GM18909 (cell line): ENCODE results near the gene SYNE2.

ENCODE experiments used
- ATAC-seq: cut with Tn5 transposase; IDR thresholded peaks from one replicate; pipeline ENCODE4 v1.9.1; 2021; ENCODE audit warnings: mild to moderate bottlenecking; ENCODE audit not compliant: unreplicated experiment, poor library complexity

Gene SYNE2

DNA sequence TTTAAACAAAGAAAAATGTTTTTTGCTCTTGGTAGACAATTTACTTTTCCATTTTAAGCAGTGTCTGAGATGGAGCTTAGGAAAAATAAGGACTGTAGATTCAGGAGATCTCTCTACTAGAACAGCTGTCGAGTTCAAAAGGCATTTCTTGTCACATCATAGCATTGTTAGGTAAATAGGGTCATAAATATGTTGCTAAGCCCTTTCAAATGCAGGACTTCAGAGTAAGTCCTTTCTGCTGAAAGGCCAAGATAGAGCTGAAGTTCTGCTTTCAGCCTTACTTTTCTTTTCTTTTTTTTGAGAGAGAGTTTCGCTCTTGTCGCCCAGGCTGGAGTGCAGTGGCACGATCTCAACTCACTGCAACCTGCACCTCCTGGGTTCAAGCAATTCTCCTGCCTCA lies 98.2 kb downstream of the SYNE2 start:
- no peak for ATAC-seq

DNA sequence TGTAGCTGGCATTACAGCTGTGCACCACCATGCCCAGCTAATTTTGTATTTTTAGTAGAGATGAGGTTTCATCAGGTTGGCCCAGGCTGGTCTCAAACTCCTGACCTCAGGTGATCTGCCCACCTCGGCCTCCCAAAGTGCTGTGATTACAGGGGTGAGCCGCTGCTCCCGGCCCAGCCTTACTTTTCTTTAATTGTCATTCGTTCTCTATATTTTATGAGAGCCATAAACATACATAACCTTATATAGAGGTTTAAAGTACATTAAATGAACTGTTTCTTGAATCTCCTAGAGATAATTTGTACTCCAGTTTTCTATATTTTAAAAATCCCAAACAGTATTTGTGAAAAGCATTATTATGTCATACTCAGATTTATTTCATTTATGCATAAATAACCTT lies 98.6 kb downstream of the SYNE2 start:
- no peak for ATAC-seq

DNA sequence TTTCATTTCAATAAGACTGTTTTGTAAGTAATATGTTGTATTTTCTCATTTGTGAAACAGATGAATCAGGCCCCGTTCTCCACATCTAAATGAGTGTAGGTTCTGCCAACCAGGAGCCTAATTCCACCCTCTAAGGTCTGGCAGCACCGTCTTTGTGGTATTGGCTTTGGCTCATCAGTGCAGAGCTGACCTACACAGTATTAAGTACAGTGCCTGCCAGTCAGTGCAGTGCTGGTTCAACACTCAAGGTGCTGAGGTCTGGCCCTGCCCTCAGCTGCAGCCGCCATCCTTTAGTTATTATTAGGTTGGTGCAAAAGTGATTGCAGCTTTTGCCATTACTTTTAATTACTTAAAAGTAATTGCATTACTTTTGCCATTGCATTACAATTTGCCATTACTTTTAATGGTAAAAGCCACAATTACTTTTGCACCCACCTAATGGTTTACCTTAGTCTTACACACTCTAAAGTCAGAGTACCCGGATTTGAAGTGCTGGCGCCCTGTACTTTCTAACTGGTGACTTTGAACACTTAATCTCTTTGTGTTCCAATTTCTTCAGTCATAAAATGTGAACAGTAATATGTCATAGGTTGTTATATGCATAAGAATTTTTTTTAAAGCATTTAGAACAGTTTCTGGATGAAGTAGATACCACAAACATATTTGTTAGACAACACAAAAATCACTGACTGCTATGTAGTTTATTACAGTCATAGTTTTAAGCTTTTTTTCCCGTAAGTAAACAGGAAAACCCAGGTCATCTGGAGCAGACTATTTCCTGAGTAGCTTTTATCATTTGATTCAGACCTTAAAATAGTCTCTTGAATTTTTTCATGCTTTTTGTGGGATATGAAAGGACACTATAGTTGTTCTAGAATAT lies 99.5 kb downstream of the SYNE2 start:
- no peak for ATAC-seq

DNA sequence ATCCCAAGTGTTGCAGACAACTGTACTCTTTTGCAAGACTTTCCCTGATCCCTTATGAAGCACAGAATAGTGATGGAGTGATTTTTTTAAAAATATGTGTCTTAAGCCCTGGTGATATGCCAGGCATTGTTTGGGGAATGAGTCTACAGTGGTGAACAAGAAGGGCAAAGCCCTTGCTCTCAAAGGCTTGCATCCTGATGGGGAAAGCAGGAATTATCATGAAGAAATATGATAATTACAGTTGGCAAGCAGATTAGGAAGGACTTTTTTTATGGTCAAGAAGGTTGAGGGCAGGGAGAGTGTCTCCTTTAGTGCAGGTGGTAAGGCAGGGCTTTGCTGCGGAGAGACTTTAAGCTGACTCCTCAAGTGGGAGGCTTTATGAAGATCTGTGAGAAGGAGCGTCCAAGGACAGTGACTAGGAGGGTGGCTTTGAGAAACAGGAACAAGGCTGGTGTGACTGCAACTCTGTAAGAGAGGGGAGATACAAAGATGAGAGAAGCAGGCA lies 100.2 kb downstream of the SYNE2 start:
- ATAC-seq, result no peak

DNA sequence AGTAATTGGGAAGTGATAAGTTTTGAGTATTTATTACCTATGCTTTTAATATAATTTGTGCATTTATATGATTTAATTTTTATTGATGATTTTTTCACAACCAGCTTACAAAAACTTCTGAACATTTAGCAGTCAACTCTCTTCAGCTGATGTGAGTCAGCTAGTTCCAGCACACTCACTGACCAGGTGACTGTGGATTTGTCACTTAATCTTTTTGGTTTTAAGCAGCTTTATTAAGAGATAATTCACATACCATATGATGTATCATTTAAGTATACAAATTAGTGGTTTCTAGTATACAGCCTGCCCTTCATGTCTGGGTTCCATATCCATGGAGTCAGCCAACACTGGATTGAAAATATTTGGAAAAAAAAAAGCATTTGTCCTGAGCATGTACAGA lies 103.5 kb downstream of the SYNE2 start:
- ATAC-seq, result no peak

DNA sequence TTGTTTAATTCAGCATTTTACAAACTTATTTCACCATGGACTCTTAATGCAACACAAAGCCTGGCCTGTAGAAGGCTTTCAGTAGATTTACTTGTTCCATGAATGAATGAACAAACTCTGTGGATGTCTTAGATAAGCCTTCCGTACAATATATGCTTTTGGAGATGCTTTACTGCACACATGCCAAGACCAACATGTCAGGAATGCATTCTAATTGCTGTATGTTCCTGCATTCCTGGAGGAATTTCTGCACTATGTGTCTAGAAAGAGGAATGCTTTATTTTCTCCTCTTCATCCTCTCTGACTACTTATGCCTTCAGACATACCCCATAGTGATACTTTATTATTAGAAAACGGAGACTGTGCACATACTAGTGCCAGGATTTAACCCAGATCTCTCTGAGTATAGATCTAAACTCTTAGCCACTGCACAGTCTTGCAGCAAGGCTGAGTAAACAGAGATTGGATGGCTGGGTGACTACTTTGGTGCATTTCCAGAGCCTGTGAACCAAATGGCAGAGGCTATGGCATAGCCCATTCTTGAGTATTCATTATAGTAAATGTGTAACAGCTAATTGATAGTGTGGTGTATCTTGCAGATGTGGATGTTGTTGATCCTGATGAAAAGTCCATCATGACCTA lies 108.2 kb downstream of the SYNE2 start:
- ATAC-seq, result no peak

DNA sequence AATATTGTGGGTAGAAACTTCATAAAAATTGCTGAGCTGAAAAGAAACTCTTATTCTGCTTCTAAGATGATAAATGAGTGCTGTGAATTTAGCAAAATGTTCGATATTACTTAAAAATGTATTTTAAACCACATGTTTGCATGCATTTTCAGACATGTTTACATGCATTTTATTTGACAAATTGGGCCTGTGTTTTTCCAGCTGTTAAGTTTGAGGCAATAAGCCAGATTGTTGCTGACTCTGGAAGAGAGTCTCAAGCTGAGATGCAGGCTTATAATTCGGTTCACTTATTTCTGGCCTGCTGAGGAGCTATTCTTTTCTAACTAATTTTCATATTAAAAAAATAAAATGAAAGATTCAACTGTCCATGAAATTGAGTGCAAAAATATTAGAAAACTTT lies 110.1 kb downstream of the SYNE2 start:
- no peak for ATAC-seq

DNA sequence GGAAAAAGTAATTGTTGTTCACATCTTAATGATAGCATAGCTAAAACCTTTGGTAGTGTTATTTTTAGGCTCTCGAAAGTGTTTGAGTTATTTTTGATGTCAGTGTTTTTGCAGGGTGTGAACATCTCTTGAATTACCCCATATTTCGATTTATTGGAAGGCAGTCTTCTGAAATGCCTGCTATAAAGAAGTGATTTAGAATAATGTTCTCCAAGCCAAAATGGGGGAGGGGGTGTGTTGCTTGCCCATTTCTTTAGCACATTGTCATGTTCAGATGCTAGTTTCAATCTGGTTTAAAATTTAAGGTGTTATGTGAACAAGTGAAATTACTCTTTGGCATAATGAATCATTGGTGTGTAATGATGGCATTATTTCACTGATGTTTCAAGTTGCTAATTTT lies 110.6 kb downstream of the SYNE2 start:
- no peak for ATAC-seq

DNA sequence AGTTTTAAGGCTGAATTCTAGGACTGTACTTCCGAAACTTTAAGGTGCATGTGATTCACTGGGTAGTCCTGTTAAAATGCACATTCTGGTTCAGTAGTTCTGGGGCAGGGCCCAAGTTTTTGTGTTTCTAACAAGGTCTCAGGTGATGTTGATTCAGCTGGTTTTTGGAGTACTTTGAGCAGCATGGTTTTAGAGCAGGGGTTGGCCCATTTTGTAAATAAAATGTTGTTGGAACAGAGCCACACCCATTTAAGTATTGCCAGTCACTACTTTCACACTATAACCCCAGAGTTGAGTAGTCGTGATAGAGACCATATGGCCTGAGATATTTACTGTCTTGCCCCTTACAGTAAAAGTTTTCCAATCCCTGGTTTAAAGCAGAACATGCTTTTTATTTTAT lies 111.3 kb downstream of the SYNE2 start:
- no peak for ATAC-seq

DNA sequence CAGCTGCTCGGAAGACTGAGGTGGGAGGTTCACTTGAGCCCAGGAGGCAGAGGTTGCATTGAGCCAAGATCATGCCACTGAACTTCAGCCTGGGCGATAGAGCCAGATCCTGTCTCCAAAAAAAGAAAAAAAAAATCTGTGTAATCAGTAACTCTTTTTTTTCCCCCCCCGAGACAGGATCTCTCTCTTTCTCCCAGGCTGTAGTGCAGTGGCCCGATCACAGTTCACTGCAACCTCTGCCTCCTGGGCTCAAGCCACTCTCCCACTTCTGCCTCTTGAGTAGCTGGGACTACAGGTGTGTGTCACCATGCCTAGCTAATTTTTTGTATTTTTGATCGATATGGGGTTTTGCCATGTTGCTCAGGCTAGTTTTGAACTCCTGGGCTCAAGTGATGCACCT lies 113.6 kb downstream of the SYNE2 start:
- ATAC-seq, result no peak

DNA sequence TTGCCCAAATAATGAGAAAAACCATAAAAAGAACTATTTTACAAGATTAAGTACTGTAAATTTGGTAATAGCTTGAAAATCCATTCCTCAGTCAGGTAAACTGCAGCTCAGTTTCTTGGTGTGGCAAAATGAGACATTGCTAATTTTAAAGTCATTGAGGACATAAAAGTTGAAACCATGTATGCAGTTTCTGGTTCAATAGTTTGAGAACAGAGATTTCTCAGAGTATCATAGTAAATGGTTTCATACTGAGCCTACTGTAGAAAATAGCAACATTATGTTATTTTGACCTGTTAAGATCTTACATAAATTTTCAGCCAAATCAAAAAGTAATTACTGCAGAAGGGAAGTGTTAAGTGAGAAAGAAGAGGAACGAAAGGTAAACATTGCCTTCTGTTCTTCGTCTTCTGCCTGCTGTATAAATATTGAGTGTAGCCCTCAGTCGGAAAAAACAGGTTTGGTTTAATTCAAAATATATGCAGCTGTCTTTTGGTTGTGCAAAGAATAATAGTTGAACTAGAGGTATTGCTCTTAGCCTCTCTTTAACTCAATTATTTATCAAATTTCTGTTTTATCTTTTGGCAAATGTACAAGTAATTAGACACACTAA lies 119.6 kb downstream of the SYNE2 start:
- no peak for ATAC-seq

DNA sequence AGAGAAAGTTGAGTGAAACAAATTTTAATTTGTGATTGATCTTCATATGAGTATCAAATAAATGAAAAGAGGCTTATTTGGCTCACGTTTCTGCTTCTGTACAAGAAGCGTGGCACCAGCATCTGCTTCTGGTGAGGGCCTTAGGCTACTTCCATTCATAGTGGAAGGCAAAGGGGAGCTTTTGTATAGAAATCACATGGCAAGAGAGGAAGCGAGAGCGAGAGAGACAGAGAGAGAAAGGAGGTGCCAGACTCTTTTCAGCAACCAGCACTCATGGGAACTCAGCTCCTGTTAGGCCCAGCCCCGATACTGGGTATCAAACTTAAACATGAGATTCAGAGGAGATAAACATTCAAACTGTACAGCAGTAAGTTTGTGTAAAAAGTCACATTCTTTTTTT lies 121.4 kb downstream of the SYNE2 start:
- no peak for ATAC-seq

DNA sequence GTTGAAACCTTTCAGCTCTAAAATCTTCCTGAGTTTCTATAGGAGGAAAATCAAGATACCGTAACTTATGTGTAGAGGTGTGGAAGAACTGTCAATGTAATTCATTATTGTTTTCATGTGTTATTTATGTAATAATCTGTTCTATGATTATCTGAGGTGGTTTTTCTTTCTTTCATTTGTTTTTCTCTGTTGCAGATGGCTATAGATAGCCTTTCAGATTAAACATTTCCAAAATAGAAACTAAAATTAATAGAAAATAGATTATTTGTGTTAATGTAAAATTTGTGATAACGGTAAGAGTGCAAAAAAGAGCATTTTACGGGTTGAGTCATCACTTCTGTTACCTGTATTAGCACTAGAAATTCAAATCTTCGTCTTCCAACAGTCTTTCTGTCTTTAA lies 128.8 kb downstream of the SYNE2 start:
- ATAC-seq, result no peak

DNA sequence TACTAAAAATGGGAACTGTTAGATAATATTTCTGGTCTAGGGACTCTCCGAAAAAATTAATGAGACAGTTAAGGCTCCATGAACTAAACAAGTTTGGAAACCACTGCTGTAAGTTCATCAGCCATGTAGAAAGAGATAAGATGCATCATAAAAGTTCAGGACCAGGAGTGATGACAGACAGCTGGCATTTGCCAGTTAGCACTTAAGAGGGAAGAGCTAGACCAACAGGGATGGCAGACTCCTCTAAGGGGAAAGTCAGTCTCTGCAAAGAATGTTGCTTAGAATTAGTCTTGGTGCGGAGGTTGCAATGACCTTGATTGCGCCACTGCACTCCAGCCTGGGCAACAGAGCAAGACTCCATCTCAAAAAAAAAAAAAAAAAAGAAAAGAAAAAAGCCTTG lies 129.4 kb downstream of the SYNE2 start:
- ATAC-seq, result no peak

DNA sequence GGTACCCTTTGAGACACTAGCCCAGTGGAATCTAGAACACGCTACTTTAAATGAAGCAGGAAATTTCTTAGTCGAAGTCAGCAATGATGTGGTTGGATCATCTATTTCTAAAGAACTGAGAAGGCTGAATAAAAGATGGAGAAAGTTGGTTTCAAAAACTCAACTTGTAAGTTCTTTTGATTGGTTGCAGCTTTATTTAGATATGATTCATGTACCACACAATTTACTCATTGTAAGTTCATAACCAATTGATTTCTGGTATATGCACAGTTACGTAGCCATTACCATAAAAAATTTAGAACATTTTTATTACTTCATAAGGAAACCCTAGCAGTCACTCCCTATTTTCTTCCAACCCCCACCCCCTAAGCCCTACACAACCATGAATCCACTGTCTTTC lies 129.8 kb downstream of the SYNE2 start:
- ATAC-seq, result no peak

DNA sequence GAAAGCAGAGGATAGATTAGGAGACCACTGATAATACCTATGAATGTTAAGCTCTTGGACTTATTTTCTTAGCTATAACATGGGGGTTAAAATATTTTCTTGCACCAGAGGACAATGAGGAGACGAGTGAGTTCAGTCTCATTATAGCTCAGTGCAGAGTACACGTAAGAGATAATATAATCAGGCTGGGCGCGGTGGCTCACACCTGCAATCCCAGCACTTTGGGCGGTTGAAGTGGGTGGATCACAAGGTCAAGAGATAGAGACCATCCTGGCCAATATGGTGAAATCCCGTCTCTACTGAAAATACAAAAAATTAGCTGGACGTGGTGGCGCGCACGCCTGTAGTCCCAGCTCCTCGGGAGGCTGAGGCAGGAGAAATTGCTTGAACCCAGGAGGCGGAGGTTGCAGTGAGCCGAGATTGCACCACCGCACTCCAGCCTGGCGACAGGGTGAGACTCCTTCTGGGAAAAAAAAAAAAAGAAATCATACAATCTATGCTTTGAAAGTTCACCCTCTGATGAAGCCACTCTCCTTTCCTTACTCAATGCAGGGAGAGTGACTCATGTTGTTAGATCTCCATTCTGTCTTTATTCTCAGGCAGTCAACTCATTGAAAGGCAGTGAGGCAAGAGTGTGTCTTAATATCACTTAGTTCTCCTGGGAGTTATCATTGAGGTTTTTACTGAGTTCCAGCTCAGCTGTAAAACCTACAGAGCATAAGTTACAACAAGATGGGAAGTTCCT lies 134.2 kb downstream of the SYNE2 start:
- no peak for ATAC-seq

DNA sequence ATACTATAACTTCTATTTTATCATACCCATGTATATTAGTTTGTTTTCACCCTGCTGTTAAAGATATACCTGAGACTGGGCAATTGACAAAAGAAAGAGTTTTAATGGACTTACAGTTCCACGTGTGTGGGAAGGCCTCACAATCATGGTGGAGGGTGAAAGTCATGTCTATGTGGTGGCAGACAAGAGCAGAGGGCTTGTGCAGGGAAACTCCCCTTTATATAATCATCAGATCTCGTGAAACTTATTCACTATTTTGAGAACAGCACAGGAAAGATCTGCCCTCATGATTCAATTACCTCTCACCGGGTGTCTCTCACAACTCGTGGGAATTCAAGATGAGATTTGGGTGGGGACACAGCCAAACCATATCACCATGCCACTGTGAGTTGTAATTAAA lies 135.8 kb downstream of the SYNE2 start:
- no peak for ATAC-seq

DNA sequence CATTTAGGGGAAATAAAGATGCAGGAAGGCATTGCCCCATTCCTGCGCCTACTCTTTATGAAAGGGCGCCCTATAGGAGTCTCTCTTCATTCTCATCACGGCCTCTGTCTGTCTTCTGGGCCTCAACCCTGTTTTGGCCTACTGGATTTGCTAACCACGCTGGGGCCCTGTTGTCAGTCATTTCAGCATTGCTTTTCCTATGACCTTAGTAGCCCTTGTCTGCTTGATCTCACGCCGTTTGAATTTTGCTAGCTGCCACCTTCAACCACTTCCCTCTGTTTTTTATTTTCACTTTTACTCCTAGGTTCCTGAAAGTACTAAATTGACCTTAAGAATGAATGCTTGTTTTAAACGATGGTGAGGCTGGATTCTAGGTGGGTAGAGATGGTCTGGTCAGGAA lies 139.0 kb downstream of the SYNE2 start:
- ATAC-seq, result no peak

DNA sequence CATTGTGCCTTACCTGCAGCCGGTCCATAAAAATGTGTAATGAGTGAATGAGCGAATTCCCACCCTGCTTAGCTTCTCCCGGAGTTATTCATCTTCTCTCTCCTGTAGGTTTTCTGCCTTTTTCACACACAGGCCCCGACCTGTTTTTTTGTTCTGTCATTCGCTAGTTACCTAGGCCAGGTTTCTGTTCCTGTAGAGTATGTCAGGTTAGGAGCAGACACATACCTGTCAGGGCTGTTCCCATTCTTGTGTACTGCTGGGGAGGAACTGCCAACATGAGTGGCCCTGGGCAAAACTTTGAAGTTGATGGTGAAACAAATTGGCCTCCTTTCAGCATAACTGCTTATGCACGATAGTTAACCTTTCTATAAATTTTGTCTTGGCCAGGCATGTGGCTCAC lies 140.1 kb downstream of the SYNE2 start:
- ATAC-seq, result no peak

DNA sequence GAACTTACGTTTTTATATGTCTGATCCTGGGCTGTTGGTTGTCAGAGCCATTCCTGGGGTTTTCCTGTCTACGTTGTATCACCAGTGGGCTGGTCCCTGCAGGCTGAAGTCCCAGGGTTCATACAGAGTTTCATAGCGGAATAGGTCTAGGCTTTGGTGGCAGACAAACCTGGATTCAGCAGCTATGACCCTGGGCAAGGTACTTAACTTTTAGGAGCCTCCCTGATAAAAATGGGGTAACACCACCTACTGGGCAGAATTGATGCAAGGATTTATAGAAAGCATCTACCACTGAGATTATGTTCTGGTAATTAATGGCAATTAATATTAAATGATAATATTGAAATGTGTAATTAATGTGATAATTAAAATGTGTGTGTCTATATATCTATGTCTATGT lies 141.2 kb downstream of the SYNE2 start:
- ATAC-seq, result no peak

DNA sequence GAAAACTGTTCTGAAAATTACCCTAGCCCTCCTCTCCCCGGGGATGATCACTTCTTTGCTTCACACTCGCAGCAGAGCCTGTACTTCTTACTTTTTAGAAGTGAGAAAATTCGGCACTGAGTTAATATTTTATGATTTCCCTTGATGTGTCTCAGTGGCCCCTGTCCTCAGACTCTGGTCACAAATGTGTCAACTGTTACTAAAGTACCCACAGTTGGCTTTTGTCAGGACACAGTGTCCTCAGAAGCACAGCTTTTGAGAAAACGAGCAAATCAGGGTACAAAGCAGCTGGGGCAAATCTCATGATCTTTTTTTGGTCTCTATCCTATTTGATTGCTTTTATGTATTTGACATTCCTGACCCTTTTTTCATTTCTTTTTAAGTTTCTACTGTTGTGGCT lies 142.5 kb downstream of the SYNE2 start:
- no peak for ATAC-seq
